ENCODE data around the gene TACC3. TPM values are rescaled to one million over a fixed set of nuclear protein-coding genes. Genes with fewer than 3 reads are reported as not detected.

Gene TACC3
- total RNA-seq, 6 experiments from 2014 or later = 44.2 to 95.3 (median 93.3) TPM

GRCh38 chr4:1684506-1685234 lies 36.7 kb upstream of the TACC3 start:
- DNase-seq = no peak
- peaks cover 13% of the 10 kb centered on the region for H3K4me1 Mint-ChIP-seq (ENCODE audit: low read depth)
- H3K4me3 Mint-ChIP-seq = peak overlapping the region; percentile 53; the same call in 1 of the 2 replicates
- TF ChIP-seq CTCF (IDR thresholded peaks at IDR 0.05) = no peak
- no peaks in the 10 kb centered on the region for H3K9me3 Mint-ChIP-seq
- H3K36me3 Mint-ChIP-seq (ENCODE audit: low read depth) = no peaks in the 10 kb centered on the region
- no peak overlapping the region for H3K27ac Mint-ChIP-seq
- peaks cover 7% of the 10 kb centered on the region for H3K27me3 Mint-ChIP-seq (ENCODE audit: insufficient read depth)

- DNase-seq = no peak
- Mint-ChIP-seq H3K27ac (no peak overlapping the region), H3K36me3 (ENCODE audit: low read depth) (peaks cover 3% of the 10 kb centered on the region), H3K4me1 (ENCODE audit: low read depth) (peaks cover 13% of the 10 kb centered on the region), H3K27me3 (ENCODE audit: insufficient read depth) (peaks cover 7% of the 10 kb centered on the region), H3K9me3 (no peaks in the 10 kb centered on the region), H3K4me3 (no peak overlapping the region)
- TF ChIP-seq CTCF (IDR thresholded peaks at IDR 0.05) = no peak
Measured at GRCh38 chr4:1685235-1686150, 35.8 kb upstream of the TACC3 start.

DNA sequence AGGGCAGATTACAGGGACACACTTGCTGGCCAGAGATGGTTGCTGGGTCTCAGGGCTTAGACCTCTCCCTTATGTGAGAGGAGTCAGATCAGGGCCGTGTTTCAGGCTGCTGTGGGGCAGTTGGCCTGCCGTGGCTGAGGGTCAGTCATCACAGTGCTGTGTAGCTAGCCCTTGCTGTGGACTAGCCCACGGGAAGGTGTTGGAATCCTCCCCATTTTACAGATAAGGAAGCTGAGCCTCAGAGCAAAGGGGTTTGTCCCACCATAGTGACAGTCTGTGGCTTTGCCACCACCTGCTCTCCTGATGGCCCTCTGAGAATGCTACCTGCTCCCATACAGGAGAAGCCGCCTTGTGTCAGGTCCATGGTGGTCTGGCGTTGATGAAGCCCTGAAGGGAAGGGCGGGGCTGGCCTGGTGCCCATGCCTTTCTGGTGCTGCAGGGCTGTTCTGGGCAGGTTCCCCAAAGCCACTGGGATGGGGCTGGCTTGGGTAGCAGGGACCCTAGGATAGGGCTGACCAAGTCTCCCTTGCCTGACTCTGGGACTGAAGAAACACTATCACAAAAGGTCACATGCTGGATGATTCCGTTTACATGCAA lies 34.8 kb upstream of the TACC3 start:
- Mint-ChIP-seq H3K27ac (no peak overlapping the region), H3K27me3 (ENCODE audit: insufficient read depth) (peaks cover 7% of the 10 kb centered on the region), H3K36me3 (ENCODE audit: low read depth) (peaks cover 11% of the 10 kb centered on the region), H3K4me3 (no peak overlapping the region), H3K4me1 (ENCODE audit: low read depth) (peaks cover 13% of the 10 kb centered on the region), H3K9me3 (no peaks in the 10 kb centered on the region)
- no peak for TF ChIP-seq CTCF (IDR thresholded peaks at IDR 0.05)
- DNase-seq = no peak

DNA sequence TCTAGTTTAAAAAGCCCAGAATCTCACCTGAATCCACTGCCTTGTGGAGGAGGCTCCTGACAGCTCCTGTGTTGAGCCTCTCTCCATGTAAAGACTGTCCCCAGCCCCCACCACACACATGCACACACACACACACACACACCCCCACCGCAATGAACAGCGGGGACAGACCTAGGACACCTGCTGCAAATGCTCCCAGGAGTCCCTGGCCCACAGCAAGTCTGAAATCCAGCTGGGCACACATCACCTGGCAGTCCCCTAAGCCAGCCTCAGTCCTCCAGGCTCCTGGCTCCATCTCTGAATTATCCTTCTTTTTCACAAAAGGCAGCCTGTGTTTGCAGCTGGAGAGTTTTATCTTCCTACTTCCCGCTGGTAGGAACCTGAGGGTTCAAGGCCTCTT lies 30.6 kb upstream of the TACC3 start:
- peaks cover 26% of the 10 kb centered on the region for H3K36me3 Mint-ChIP-seq (ENCODE audit: low read depth)
- H3K27me3 Mint-ChIP-seq (ENCODE audit: insufficient read depth) = peaks cover 5% of the 10 kb centered on the region
- no peaks in the 10 kb centered on the region; the same call in 1 of the 2 replicates for H3K4me1 Mint-ChIP-seq (ENCODE audit: low read depth)
- DNase-seq = no peak
- H3K9me3 Mint-ChIP-seq = no peaks in the 10 kb centered on the region
- H3K27ac Mint-ChIP-seq = no peak overlapping the region
- TF ChIP-seq CTCF (IDR thresholded peaks at IDR 0.05) = no peak
- H3K4me3 Mint-ChIP-seq = no peak overlapping the region

GRCh38 chr4:1691737-1692373 lies 29.5 kb upstream of the TACC3 start:
- H3K27me3 Mint-ChIP-seq (ENCODE audit: insufficient read depth) = peaks cover 2% of the 10 kb centered on the region; the same call in 1 of the 2 replicates
- H3K4me3 Mint-ChIP-seq = no peak overlapping the region
- H3K27ac Mint-ChIP-seq = no peak overlapping the region
- no peaks in the 10 kb centered on the region for H3K9me3 Mint-ChIP-seq
- peaks cover 32% of the 10 kb centered on the region for H3K36me3 Mint-ChIP-seq (ENCODE audit: low read depth)
- no peak for TF ChIP-seq CTCF (IDR thresholded peaks at IDR 0.05)
- no peaks in the 10 kb centered on the region; the same call in 1 of the 2 replicates for H3K4me1 Mint-ChIP-seq (ENCODE audit: low read depth)
- DNase-seq = no peak
